ENCODE data around the gene FAP.

FAP gene

DNA sequence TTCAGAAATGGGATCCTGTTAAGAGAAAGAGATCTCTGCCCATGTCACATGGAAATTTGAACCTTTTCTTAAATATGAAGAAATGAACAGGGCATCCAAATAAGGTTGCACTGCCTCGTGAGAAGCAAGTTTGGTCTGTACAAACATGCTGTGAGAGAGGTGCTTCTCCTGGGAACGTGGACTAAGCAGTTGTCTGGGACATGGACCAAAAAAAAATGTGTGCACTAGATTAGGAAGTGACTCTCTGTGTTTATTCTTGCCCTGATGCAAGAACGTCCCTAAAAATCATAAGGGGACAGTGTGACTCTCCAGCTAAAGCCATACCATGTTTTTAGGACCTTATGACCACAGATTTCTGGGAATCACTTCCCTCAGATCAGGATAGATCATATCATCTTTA, 67.5 kb downstream of the FAP start:
- Histone ChIP-seq H3K9me3 (ENCODE audit: severe bottlenecking) (no peaks in the 10 kb centered on the region), H3K27ac (no peak overlapping the region), H3K36me3 (no peaks in the 10 kb centered on the region), H3K27me3 (ENCODE audit: insufficient read depth, low read depth, severe bottlenecking) (no peaks in the 10 kb centered on the region), H3K4me3 (ENCODE audit: low read depth, low read length) (no peak overlapping the region)
- TF ChIP-seq CTCF (IDR thresholded peaks at IDR 0.05; ENCODE audit: low read depth, low read length), result no peak
- DNase-seq, result no peak

DNA sequence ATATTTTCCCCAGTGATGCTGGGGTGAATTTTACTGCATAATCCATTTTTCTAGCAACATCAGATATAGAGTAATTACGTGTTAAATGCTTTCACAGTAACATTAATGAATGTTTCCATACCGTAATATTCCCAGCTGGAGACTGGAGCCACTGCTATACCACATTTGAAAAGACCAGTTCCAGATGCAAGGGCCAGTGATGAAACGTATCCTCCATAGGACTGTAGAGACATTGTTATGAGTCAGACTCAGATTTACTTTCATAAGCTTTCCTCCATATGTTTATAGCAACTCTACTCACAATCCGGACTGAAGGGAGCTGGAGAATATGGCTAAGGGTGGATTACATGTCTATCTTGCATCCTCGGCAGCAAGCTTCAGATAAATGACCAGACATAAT, 68.5 kb downstream of the FAP start:
- DNase-seq, result no peak
- H3K27me3 ChIP-seq (ENCODE audit: insufficient read depth, low read depth, severe bottlenecking), result no peaks in the 10 kb centered on the region
- H3K9me3 ChIP-seq (ENCODE audit: severe bottlenecking), result no peaks in the 10 kb centered on the region
- no peak overlapping the region for H3K4me3 ChIP-seq (ENCODE audit: low read depth, low read length)
- H3K27ac ChIP-seq, result no peak overlapping the region
- H3K36me3 ChIP-seq, result no peaks in the 10 kb centered on the region
- TF ChIP-seq CTCF (IDR thresholded peaks at IDR 0.05; ENCODE audit: low read depth, low read length), result no peak

GRCh38 chr2:162172802-162173370, 70.4 kb downstream of the FAP start:
- Histone ChIP-seq H3K4me3 (ENCODE audit: low read depth, low read length) (no peak overlapping the region), H3K9me3 (ENCODE audit: severe bottlenecking) (no peaks in the 10 kb centered on the region), H3K27me3 (ENCODE audit: insufficient read depth, low read depth, severe bottlenecking) (no peaks in the 10 kb centered on the region), H3K27ac (no peak overlapping the region), H3K36me3 (no peaks in the 10 kb centered on the region)
- TF ChIP-seq CTCF (IDR thresholded peaks at IDR 0.05; ENCODE audit: low read depth, low read length), result no peak
- no peak for DNase-seq

- H3K27ac ChIP-seq, result no peak overlapping the region
- H3K4me3 ChIP-seq (ENCODE audit: low read depth, low read length), result no peak overlapping the region
- no peaks in the 10 kb centered on the region for H3K27me3 ChIP-seq (ENCODE audit: insufficient read depth, low read depth, severe bottlenecking)
- no peak for DNase-seq
- no peaks in the 10 kb centered on the region for H3K36me3 ChIP-seq
- no peaks in the 10 kb centered on the region for H3K9me3 ChIP-seq (ENCODE audit: severe bottlenecking)
- no peak for TF ChIP-seq CTCF (IDR thresholded peaks at IDR 0.05; ENCODE audit: low read depth, low read length)
Measured at GRCh38 chr2:162166745-162167144, 76.5 kb downstream of the FAP start.

DNA sequence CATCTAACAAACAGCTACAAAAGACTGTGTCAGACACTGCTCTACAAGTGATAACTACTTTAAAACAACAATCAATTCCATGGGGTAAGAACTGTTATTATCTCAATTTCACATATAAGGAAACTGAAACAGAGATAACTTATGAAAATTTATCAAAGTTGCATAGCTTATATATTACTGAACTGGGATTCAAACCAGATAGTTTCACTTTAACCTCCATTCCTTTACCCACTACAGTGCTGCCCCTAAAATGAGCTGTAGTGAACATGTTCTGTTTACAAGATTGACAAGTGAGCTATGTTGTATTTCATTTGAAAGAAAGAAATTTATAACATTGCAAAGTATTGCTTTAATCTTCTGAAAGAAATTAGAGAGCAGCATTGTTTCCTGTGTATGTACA, 77.1 kb downstream of the FAP start:
- no peak overlapping the region for H3K27ac ChIP-seq
- TF ChIP-seq CTCF (IDR thresholded peaks at IDR 0.05; ENCODE audit: low read depth, low read length), result no peak
- no peak overlapping the region for H3K4me3 ChIP-seq (ENCODE audit: low read depth, low read length)
- no peaks in the 10 kb centered on the region for H3K27me3 ChIP-seq (ENCODE audit: insufficient read depth, low read depth, severe bottlenecking)
- H3K36me3 ChIP-seq, result no peaks in the 10 kb centered on the region
- no peaks in the 10 kb centered on the region for H3K9me3 ChIP-seq (ENCODE audit: severe bottlenecking)
- no peak for DNase-seq

DNA sequence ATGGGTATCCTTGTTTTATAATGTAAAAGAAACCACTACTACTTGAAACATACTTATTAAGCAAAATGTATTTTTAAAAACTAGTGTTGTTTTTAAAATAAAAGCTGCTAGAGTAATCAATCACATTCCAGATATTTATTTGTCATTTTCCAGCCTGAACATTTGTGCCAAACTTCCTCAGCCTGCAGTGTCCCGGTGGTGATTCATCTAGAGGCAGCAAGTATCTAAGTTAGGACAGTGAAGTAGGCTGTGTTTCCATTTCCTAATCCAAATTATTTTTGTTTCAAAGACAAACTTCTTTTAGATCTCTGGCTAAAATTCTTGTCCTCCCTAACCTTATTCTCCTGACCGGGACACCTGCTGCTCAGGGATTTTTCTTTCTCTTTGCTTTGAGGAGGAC, 78.4 kb downstream of the FAP start:
- Histone ChIP-seq H3K9me3 (ENCODE audit: severe bottlenecking) (no peaks in the 10 kb centered on the region), H3K27me3 (ENCODE audit: insufficient read depth, low read depth, severe bottlenecking) (no peaks in the 10 kb centered on the region), H3K4me3 (ENCODE audit: low read depth, low read length) (no peak overlapping the region), H3K36me3 (no peaks in the 10 kb centered on the region), H3K27ac (no peak overlapping the region)
- no peak for DNase-seq
- no peak for TF ChIP-seq CTCF (IDR thresholded peaks at IDR 0.05; ENCODE audit: low read depth, low read length)
